HUES64 (cell line): ENCODE measurements around the gene CXXC1.
"Not testable (repeated sequence)": the region's sequence is repeated elsewhere in the genome, so short reads cannot be mapped to it uniquely, and the experiment has no call there.

ENCODE experiments used
- H3K27ac ChIP-seq: 2 replicates; pipeline ENCODE4 v1.7.0; 2013; ENCODE audit warnings: low read depth, low read length, inconsistent platforms
- H3K27me3 ChIP-seq: 2 replicates; pipeline ENCODE4 v1.6.1; 2013; ENCODE audit warnings: mild to moderate bottlenecking, low read length; ENCODE audit not compliant: insufficient read depth
- H3K36me3 ChIP-seq: 2 replicates; pipeline ENCODE4 v1.6.1; 2013; ENCODE audit warnings: mild to moderate bottlenecking, low read length; ENCODE audit not compliant: insufficient read depth
- H3K4me1 ChIP-seq: 2 replicates; pipeline ENCODE4 v1.6.1; 2013; ENCODE audit warnings: mild to moderate bottlenecking, low read length, moderate library complexity; ENCODE audit not compliant: insufficient read depth
- H3K4me3 ChIP-seq: 2 replicates; pipeline ENCODE4 v1.5.1; 2013; ENCODE audit warnings: mild to moderate bottlenecking, low read length, moderate library complexity
- H3K9ac ChIP-seq: 2 replicates; pipeline ENCODE4 v1.6.1; 2013; ENCODE audit warnings: mild to moderate bottlenecking, low read depth, low read length
- H3K9me3 ChIP-seq: 2 replicates; pipeline ENCODE4 v1.6.1; 2013; ENCODE audit warnings: low read depth, low read length; ENCODE audit not compliant: insufficient read depth
- WGBS: fragments of 150-250, 120-280 bp; methylation state at CpG from one replicate; pipeline ENCODE4 v1.1.7; 2013; ENCODE audit warnings: missing lambda C conversion rate; 5-methylcytosine and 5-hydroxymethylcytosine counted together

The CXXC1 gene

DNA sequence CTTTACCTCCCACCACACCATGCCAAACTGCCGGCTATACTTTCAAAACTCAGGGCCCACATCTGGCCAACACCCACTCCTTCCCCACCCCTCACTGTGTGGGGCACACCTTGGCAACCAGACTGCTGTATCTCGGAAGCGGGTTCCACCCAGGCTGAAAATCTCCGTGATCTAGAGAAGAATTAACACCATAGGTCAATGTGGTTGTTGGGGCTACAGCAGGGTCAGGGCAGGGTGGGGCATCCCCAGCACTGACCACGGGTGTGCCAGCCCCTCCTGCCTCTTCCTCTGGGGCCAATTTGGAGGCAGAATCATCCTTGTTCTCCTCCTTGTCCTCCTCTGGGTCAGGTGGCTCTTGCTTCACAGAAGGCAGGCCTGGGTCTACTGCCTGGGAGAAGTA lies 14.9 kb downstream of the CXXC1 start:
- H3K4me3 ChIP-seq, result no peak overlapping the region
- H3K9me3 ChIP-seq, result no peaks in the 10 kb centered on the region
- no peaks in the 10 kb centered on the region for H3K27me3 ChIP-seq
- peaks cover 89% of the 10 kb centered on the region for H3K36me3 ChIP-seq
- H3K4me1 ChIP-seq, result no peaks in the 10 kb centered on the region
- H3K27ac ChIP-seq, result no peak overlapping the region
- no peak overlapping the region for H3K9ac ChIP-seq
- 91% methylated on average over 5 of the region's 5 CpGs for WGBS

DNA sequence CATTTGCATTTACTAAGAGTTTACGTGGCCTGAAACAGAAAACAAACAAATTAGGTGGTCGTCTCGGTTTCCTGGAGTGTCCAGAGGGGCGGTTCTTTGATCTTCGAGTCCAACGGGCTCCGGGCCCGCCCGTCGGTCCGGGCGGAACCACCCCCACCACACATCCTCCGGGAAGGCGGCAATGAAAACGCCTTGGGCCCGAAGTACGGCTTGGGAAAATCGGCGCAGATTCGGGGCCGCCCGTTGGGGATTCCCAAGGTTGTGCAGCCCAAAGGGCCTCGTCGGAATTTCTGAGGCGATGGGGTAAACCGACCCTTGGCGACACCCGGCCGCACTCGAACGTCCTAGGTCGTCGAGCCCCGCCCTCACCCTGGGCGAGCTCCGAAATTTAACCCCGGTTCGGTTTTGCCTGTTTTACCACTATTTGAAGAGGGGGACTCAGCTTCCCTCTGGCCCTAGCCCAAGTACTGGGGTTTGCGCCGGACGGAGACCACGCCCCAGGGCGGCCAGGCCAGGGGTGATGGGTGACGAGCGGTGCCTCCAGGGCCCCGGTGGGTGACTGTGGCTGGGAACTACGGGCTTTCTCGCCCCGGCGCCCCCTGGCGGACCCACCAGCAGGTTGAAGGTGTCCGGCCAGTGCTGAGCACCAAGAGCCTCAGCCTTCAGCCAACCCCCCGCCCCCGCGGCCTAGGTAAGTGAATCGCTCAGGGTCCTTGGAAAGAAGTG lies 19.3 kb downstream of the CXXC1 start:
- peak overlapping the region; percentile 57; the same call in 1 of the 2 replicates for H3K9ac ChIP-seq

DNA sequence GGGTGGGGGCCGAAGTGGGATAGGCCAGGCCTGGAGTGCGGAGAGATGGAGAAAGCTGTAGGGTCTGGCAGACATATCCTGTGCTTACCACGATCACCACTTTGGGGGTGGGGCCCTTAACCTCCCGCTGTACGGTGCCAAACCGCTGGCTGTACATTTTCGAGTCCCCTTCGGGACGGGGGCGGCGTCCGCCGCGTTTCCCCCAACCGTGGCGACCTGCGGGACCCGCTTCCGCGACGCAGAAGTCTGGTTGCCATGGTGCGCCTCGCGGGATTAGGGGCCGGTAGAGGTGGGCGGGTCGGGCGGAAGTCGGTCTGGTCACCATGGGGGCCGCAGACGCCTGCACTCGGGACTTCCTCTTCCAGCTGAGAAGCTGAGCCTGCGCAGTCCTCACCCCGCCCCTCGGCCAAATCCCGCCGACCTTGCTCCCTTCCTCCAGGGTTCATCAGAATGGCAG lies 21.2 kb downstream of the CXXC1 start, which contains the start of gene CFAP53:
Gene CFAP53 (minus strand): TSS at position 248 of the 457 bp plus-strand sequence. CDS start 91 bp downstream, at position 157.
- Histone ChIP-seq H3K9me3 (no peaks in the 10 kb centered on the region), H3K27ac (no peak within 1 kb of the TSS), H3K9ac (peak within 1 kb of the TSS; percentile 43), H3K27me3 (peaks cover 18% of the 10 kb centered on the region), H3K4me3 (peak within 1 kb of the TSS; percentile 87), H3K36me3 (peaks cover 26% of the 10 kb centered on the region), H3K4me1 (0 out of 2 replicates have a peak, but pooled peaks cover 3% of the 10 kb centered on the region)
- 6% methylated on average over 37 of the region's 37 CpGs for WGBS

More for the DNA sequence above, 19.3 kb downstream of the CXXC1 start:
- Histone ChIP-seq H3K36me3 (peaks cover 45% of the 10 kb centered on the region), H3K4me1 (0 out of 2 replicates have a peak, but pooled peaks cover 3% of the 10 kb centered on the region), H3K27me3 (peaks cover 10% of the 10 kb centered on the region), H3K9me3 (no peaks in the 10 kb centered on the region), H3K4me3 (peak overlapping the region; percentile 66), H3K27ac (no peak overlapping the region)
- WGBS, result 92% methylated on average over 56 of the region's 56 CpGs

DNA sequence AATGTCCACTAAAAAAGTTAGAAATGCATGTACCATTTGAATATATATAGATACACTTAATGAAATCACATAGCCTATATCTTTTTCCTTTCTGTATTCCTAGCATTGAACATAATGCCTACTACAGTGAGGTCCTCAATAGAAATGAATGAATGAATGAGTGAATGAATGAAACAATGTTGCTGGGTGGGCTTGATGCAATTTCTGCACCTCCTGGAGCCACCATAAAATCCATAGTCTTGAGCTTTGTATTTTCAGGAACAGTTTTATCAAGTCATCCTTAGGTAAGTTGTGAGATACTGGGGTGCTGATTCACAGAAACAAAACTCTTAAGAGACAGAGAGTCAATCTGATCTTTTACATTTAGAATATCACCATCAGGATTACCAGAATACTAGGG lies 24.5 kb downstream of the CXXC1 start:
- Histone ChIP-seq H3K4me1 (0 out of 2 replicates have a peak, but pooled peaks cover 3% of the 10 kb centered on the region), H3K36me3 (no peaks in the 10 kb centered on the region), H3K9me3 (no peaks in the 10 kb centered on the region), H3K27me3 (peaks cover 18% of the 10 kb centered on the region), H3K27ac (no peak overlapping the region), H3K4me3 (no peak overlapping the region), H3K9ac (no peak overlapping the region)

DNA sequence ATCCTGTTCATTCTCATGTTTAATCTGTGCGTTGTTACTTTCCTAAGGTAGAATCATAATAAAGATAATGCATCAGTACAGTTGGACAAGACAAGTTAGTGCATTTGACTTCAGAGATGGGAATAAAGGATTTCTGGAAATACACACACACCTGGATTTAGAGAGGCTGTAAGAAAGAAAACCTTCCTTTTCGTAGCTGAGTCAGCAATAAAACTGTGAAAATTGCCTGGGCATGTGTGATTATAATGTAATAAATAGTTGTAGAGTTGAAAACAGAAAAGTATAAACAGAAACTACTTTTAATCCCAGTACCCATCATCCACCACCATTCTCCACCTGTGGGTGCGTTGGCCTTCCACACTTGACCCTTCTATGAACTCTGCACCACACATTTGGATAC lies 36.6 kb downstream of the CXXC1 start:
- Histone ChIP-seq H3K27ac (no peak overlapping the region), H3K4me3 (no peak overlapping the region), H3K27me3 (no peaks in the 10 kb centered on the region), H3K4me1 (no peaks in the 10 kb centered on the region; the same call in none of the 2 replicates), H3K36me3 (no peaks in the 10 kb centered on the region), H3K9ac (no peak overlapping the region), H3K9me3 (no peaks in the 10 kb centered on the region)
- WGBS, result 86% methylated on average over 2 of the region's 3 CpGs

DNA sequence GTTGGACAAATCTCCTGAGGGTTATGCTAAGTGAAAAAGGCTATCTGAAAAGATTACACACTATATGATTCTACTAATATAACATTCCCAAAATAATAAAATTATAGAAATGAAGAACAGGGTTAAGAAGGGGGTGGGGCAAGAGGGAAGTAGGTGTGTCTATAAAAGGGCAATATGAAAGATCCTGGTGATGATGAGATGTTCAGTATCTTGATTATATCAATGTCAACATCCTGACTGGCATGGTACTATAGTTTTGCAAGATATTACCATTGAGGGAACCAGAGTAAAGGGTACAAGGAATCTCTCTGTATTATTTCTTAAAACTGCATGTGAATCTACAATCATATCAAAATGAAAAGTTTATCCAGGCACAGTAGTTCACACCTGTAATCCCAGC lies 37.9 kb downstream of the CXXC1 start:
- Histone ChIP-seq H3K4me1 (no peaks in the 10 kb centered on the region; the same call in none of the 2 replicates), H3K9me3 (no peaks in the 10 kb centered on the region), H3K27ac (no peak overlapping the region), H3K9ac (no peak overlapping the region), H3K36me3 (no peaks in the 10 kb centered on the region), H3K27me3 (no peaks in the 10 kb centered on the region), H3K4me3 (no peak overlapping the region)

DNA sequence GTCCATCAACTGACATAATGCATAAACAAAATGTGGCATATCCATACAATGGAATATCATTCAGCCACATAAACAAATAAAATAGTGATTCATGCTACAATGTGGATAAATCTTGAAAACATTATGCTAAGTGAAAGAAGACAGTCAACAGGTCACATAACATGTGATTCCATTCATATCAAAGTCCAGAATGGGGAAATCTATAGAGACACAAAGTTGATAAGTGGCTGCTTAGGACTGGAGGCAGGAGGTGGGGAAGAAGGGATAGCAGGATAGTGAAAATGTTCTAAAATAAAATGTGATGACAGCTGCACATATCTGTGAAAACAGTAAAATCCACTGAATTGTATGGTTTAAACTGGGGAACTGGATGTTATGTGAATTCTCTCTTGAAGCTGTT lies 39.9 kb downstream of the CXXC1 start:
- H3K36me3 ChIP-seq, result no peaks in the 10 kb centered on the region
- no peak overlapping the region for H3K27ac ChIP-seq
- no peak overlapping the region for H3K9ac ChIP-seq
- H3K4me3 ChIP-seq, result no peak overlapping the region
- peaks cover 8% of the 10 kb centered on the region; the same call in 1 of the 2 replicates for H3K9me3 ChIP-seq
- no peaks in the 10 kb centered on the region; the same call in none of the 2 replicates for H3K4me1 ChIP-seq
- H3K27me3 ChIP-seq, result no peaks in the 10 kb centered on the region

DNA sequence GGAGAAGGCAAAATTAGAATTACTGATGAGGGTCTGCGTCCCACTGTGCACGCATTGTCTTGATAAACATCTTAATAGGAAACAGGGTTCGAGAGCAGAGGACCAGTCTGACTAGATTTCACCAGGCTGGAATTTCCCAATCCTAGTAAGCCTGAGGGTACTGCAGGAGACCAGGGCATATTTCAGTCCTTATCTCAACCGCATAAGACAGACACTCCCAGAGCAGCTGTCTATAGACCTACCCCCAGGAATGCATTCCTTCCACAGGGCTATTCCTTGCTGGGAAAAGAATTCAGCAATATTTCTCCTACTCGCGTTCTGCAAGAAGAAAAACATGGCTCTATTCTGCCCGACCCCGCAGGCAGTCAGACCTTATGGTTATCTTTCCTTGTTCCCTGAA lies 45.7 kb downstream of the CXXC1 start:
- 97% methylated on average over 8 of the region's 8 CpGs for WGBS
- H3K4me1 ChIP-seq, H3K27ac ChIP-seq, H3K9ac ChIP-seq, H3K27me3 ChIP-seq, H3K36me3 ChIP-seq, H3K4me3 ChIP-seq: not testable (repeated sequence)
- H3K9me3 ChIP-seq, result peaks cover 26% of the 10 kb centered on the region; the same call in 1 of the 2 replicates

DNA sequence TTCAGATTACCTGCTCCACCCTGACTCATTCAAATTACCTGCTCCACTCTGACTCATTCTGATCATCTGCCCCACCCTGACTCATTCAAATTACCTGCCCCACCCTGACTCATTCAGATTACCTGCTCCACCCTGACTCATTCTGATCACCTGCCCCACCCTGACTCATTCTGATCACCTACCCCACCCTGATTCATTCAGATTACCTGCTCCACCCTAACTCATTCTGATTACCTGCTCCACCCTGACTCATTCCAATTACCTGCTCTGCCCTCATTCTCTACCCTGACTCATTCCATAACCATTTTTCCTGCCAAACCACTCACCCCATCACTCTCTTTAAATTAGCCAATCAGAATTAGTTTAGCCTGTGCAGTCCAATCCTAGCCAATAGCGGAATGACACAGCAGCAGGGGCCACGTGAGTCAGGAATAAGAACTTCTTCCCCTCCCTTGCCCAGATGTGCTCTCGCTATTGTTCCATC lies 47.4 kb downstream of the CXXC1 start:
- H3K36me3 ChIP-seq, result no peaks in the 10 kb centered on the region
- H3K27me3 ChIP-seq, result no peaks in the 10 kb centered on the region
- H3K4me3 ChIP-seq, result no peak overlapping the region
- 94% methylated on average over 3 of the region's 3 CpGs for WGBS
- H3K9ac ChIP-seq, result no peak overlapping the region
- no peak overlapping the region for H3K27ac ChIP-seq
- no peaks in the 10 kb centered on the region for H3K4me1 ChIP-seq
- H3K9me3 ChIP-seq, result peaks cover 26% of the 10 kb centered on the region; the same call in 1 of the 2 replicates

DNA sequence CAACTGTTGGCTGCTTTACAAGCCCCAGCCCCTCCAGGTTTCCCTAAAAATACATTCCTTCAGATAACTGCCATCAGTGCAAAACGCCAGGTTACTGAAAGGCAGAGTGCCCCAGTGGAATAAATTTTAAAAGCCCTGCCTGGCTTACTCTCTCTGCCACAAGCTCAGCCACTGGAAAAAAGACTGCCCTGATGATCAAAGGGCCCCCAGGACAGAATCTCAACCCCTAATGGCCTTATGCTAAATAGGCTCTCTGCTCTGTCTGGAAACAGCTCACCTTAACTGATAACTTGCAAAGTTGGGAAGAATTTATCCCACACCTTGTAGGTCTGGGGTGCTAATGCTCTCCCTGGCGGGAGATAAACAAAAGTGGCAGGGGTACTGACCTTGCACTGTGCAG lies 55.1 kb downstream of the CXXC1 start:
- H3K9ac ChIP-seq, result no peak overlapping the region; the same call in 1 of the 2 replicates
- H3K36me3 ChIP-seq, result no peaks in the 10 kb centered on the region
- 43% methylated on average over 2 of the region's 2 CpGs for WGBS
- peaks cover 10% of the 10 kb centered on the region; the same call in 1 of the 2 replicates for H3K4me1 ChIP-seq
- no peaks in the 10 kb centered on the region for H3K9me3 ChIP-seq
- no peaks in the 10 kb centered on the region for H3K27me3 ChIP-seq
- H3K27ac ChIP-seq, result no peak overlapping the region
- H3K4me3 ChIP-seq, result no peak overlapping the region
